ENCODE results near the gene RPL7A. TPM values are rescaled to one million over a fixed set of nuclear protein-coding genes. Genes with fewer than 3 reads are reported as not detected.

RPL7A gene
- polyA plus RNA-seq, 1 experiment, result 2,708 TPM

DNA sequence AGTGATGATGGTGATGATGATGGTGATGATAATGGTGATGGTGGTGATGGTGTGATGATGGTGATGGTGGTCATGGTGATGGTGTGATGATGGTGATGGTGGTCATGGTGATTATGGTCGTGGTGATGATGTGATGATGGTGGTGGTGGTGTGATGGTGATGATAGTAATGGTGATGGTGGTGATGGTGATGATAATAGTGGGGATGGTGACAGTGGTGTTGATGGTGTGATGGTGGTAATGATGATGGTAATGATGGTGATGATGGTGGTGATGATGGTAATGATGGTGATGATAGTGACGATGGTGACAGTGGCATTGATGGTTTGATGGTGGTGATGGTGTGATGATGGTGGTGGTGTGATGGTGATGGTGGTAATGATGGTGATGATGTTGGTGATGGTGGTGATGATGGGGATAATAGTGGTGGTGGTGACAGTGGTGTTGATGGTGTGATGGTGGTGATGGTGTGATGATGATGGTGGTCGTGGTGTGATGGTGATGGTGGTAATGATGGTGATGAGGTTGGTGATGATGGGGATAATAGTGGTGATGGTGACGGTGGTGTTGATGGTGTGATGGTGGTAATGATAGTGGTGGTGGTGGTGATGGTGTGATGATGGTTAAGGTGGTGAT is 34.6 kb downstream of the RPL7A start:
- peaks cover 6% of the 10 kb centered on the region; the same call in 1 of the 2 replicates for H3K9me3 ChIP-seq (ENCODE audit: control insufficient read depth, insufficient read depth, low read length)
- no peak overlapping the region for H3K4me3 ChIP-seq (ENCODE audit: low read depth, low read length)
- CTCF ChIA-PET, result no interaction called here
- no peak for DNase-seq (ENCODE audit: low read depth, low spot score)
- TF ChIP-seq, protein P1, sequence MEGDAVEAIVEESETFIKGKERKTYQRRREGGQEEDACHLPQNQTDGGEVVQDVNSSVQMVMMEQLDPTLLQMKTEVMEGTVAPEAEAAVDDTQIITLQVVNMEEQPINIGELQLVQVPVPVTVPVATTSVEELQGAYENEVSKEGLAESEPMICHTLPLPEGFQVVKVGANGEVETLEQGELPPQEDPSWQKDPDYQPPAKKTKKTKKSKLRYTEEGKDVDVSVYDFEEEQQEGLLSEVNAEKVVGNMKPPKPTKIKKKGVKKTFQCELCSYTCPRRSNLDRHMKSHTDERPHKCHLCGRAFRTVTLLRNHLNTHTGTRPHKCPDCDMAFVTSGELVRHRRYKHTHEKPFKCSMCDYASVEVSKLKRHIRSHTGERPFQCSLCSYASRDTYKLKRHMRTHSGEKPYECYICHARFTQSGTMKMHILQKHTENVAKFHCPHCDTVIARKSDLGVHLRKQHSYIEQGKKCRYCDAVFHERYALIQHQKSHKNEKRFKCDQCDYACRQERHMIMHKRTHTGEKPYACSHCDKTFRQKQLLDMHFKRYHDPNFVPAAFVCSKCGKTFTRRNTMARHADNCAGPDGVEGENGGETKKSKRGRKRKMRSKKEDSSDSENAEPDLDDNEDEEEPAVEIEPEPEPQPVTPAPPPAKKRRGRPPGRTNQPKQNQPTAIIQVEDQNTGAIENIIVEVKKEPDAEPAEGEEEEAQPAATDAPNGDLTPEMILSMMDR (IDR thresholded peaks at IDR 0.05; ENCODE audit: low read depth, low read length), result no peak
- H3K27me3 ChIP-seq (ENCODE audit: control insufficient read depth, insufficient read depth, low read length), result no peaks in the 10 kb centered on the region
- POLR2A ChIA-PET, result no interaction called here
- H3K27ac ChIP-seq (ENCODE audit: low read depth, low read length), result no peak overlapping the region

DNA sequence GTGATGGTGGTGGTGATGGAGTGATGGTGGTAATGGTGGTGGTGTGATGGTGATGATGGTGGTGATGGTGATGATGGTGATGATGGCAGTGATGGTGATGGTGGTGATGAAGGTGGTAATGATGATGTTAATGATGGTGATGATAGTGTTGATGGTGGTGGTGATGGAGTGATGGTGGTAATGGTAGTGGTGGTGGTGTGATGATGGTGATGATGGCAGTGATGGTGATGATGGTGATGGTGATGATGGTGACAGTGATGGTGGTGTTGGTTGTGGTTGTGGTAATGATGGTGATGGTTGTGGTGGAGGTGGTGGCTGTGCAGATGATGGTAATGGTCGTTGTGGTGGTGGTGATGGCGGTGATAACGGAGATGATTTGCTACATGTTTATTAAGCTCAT is 35.4 kb downstream of the RPL7A start:
- no peak for DNase-seq (ENCODE audit: low read depth, low spot score)
- ChIA-PET POLR2A (no interaction called here), CTCF (no interaction called here)
- H3K27ac ChIP-seq (ENCODE audit: low read depth, low read length), result no peak overlapping the region
- TF ChIP-seq, protein P1 (IDR thresholded peaks at IDR 0.05; ENCODE audit: low read depth, low read length), result no peak
- H3K27me3 ChIP-seq (ENCODE audit: control insufficient read depth, insufficient read depth, low read length), result no peaks in the 10 kb centered on the region
- H3K9me3 ChIP-seq (ENCODE audit: control insufficient read depth, insufficient read depth, low read length), result peaks cover under 1% of the 10 kb centered on the region; the same call in 1 of the 2 replicates
- H3K4me3 ChIP-seq (ENCODE audit: low read depth, low read length), result no peak overlapping the region

DNA sequence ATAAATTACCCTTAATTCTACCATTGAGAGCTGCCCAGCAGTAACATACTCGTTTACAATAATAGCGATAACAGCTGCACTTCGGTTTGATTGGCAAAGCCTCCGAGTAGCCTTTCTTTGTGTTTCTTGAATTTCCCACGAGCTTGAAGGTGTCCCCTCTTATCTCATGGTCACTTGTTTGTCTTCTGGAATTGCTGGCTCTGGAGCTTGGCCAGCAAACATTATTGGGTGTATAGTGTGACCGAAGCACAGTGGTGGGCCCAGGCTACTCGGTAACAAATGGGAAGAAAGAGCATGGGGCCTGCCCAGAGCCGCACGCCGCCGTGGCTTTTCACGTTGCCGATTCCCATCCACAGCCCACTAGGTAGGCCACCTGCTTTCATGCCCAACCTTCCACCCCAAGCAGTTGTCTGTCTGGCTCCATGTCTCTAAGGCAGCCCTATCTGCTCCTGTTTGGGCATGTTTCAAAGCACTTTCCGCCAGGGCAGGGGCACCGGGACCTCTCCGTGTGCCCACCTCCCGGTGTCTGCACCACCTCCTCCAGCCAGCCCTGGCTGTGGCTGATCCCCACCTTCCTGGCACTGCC is 36.8 kb downstream of the RPL7A start:
- H3K27me3 ChIP-seq (ENCODE audit: control insufficient read depth, insufficient read depth, low read length), result peaks cover 3% of the 10 kb centered on the region
- H3K9me3 ChIP-seq (ENCODE audit: control insufficient read depth, insufficient read depth, low read length), result no peaks in the 10 kb centered on the region
- ChIA-PET POLR2A (no interaction called here), CTCF (no interaction called here)
- TF ChIP-seq, protein P1 (IDR thresholded peaks at IDR 0.05; ENCODE audit: low read depth, low read length), result no peak
- H3K4me3 ChIP-seq (ENCODE audit: low read depth, low read length), result no peak overlapping the region
- no peak overlapping the region for H3K27ac ChIP-seq (ENCODE audit: low read depth, low read length)
- no peak for DNase-seq (ENCODE audit: low read depth, low spot score)

DNA sequence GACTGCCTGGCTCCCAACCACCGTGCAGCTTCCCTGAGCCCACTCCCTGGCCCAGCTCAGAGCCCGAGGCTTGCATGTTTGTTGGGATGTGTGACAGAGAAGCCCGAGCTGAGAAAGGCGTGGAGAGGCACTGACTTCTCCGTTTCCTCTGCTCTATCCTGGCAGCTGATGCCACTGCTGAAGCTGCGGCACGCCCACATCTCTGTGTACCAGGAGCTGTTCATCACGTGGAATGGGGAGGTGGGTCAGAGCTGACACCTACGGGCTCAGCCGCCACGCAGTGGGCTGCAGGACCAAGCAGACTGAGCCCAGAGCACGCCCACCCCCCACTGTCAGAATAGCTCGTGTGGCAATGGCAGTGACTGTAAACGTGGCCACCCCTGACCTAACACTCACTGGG is 37.4 kb downstream of the RPL7A start:
- H3K9me3 ChIP-seq (ENCODE audit: control insufficient read depth, insufficient read depth, low read length), result no peaks in the 10 kb centered on the region
- TF ChIP-seq, protein P1 (IDR thresholded peaks at IDR 0.05; ENCODE audit: low read depth, low read length), result no peak
- ChIA-PET CTCF (no interaction called here), POLR2A (interaction anchor here (0.9 kb wide), 1 partner anchor 10 kb away, joined by 3 read pairs; no protein-coding TSS in a partner anchor)
- H3K4me3 ChIP-seq (ENCODE audit: low read depth, low read length), result no peak overlapping the region
- no peak for DNase-seq (ENCODE audit: low read depth, low spot score)
- peaks cover 3% of the 10 kb centered on the region for H3K27me3 ChIP-seq (ENCODE audit: control insufficient read depth, insufficient read depth, low read length)
- no peak overlapping the region for H3K27ac ChIP-seq (ENCODE audit: low read depth, low read length)

DNA sequence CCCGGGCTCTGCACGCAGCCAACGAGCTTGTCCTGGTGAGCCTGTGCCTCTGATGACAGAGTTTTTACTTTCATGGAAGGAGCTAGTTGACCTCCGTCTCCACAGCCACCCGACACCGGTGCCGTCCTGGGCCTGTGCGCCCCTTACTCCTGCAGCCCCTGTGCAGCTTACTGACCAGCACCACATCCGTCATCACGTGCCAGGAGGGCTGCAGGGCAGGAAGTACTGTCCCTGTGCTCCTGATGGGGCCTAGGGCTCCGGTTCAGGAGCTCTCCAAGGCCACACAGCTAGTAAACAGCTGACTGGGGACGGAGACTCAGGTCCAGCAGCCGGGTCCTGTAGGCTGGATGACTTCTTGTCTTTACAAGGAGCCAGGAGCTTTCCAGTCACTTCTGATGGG is 38.3 kb downstream of the RPL7A start:
- TF ChIP-seq, protein P1 (IDR thresholded peaks at IDR 0.05; ENCODE audit: low read depth, low read length), result no peak
- H3K27me3 ChIP-seq (ENCODE audit: control insufficient read depth, insufficient read depth, low read length), result peaks cover 3% of the 10 kb centered on the region
- ChIA-PET POLR2A (interaction anchor here (0.9 kb wide), 1 partner anchor 11 kb away, joined by 3 read pairs; no protein-coding TSS in a partner anchor), CTCF (no interaction called here)
- no peak overlapping the region for H3K27ac ChIP-seq (ENCODE audit: low read depth, low read length)
- H3K4me3 ChIP-seq (ENCODE audit: low read depth, low read length), result no peak overlapping the region
- no peaks in the 10 kb centered on the region for H3K9me3 ChIP-seq (ENCODE audit: control insufficient read depth, insufficient read depth, low read length)
- DNase-seq (ENCODE audit: low read depth, low spot score), result no peak

All from AG04450 (cell line).